GM18499 (cell line): ENCODE results near the gene MYBPC1.
"Not testable (repeated sequence)": the region's sequence is repeated elsewhere in the genome, so short reads cannot be mapped to it uniquely, and the experiment has no call there.

Experiments used
- ATAC-seq: cut with Tn5 transposase; IDR thresholded peaks from one replicate; pipeline ENCODE4 v1.9.1; 2021; ENCODE audit warnings: moderate number of reproducible peaks; ENCODE audit not compliant: insufficient read depth, unreplicated experiment

Gene MYBPC1

DNA sequence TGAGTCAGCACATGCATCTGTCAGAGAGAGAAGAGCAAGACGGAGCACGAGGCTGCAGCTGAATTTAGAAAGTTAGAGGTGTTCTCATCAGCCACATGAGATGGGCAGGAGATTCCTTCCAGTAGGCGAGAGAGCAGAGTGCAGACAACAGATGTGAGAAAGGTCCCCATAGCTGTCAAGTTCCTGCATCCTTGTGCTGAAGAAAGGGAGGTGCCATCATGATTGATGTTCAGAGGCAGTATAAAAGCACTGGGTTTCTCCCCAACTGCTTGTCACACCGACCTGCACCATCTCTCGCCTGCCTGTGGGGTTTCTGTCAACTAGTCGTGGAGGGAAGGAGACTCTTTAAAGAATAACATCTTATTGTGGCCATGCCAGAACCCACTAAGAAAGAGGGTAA is at the start of gene MYBPC1:
MYBPC1 (plus strand) TSS at position 272 of the 400 bp plus-strand sequence; CDS start at position 372, 100 bp downstream.
- no peak for ATAC-seq

DNA sequence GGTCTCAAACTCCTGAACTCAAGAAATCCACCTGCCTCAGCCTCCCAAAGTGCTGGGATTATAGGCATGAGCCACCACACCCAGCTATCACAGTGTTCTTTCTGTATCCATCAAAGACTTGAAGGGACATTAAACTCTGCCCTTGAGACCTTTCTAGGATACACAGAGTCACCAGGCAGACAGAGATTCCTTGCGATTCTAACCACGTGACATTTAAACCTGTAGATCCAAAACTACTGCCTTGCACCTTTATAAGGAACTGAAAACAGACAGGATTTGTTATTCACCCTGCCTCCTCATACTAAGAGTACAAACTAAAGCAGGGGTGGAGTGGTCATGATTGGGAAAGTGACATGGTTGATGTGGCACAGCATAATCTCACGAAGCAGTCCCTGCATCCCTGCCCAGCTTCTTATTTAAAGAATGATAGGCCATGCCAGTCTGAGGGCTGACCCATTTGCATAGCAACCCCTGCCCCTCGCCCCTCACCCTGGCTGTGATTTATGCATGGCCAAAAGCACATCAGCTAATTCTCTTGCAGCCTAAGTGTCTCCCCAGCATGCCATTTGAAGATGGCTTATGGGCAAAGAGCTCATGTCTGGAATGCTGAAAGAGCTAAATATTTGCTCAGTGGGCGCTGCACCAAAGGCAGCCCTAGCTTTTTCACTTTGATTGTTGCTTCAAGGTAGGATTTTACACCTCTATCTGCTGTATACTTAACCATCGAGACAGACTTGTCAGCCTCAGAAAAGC is 43.2 kb upstream of the MYBPC1 start:
- no peak for ATAC-seq

GRCh38 chr12:101552277-101552676 is 42.5 kb upstream of the MYBPC1 start:
- ATAC-seq = no peak

DNA sequence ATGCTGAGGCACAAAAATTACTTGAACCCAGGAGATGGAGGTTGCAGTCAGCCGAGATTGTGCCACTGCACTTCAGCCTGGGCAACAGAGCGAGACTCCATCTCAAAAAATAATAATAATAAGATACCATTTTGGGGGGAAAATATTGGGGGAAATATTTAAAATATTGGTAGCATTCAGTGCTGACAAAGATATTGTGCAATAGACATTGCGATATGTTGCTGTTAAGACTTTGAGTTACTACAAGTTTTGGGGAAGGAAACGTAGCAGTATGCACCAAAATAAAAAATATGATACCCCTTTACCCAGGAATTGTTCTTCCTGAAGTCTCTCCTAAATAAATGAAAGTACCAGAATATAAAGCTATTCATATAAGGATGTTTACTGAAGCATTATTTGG is 37.7 kb upstream of the MYBPC1 start:
- ATAC-seq = no peak

GRCh38 chr12:101558726-101559125 is 36.0 kb upstream of the MYBPC1 start:
- ATAC-seq = not testable (repeated sequence)

DNA sequence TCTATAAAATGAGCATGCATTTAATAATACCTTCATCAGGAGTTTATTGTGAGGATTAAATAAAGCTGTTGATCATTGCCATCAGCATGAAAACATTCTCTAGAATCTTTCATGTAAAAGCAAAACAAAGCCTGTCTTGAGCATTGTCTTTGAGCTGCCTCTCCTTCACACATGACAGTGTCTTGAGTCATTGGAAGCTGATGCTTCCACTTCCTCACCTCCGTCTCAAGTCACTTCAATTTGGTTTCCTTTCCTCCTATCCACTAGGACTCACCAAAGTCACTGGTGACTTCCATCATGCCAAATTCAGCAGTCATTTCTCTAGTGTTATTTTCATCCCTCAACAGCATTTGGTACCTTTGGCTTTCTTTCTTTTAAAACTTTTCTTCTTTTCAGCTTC is 31.6 kb upstream of the MYBPC1 start:
- ATAC-seq = no peak

DNA sequence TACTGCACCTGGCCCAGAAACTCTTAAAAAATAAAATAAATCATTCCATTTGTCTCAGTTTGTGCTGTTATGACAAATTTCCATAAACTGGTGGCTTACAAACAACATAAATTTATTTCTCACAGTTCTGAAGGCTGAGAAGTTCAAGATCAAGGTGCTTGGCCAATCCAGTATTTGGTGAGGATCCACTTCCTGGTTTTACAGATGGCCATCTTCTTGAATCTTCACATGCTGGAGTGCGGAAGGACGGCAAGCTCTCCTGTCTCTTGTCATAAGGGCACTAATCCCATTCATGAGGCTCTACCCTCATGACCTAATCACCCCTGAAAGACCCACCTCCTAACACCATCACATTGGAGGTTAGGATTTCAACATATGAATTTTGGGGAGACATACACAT is 29.9 kb upstream of the MYBPC1 start:
- ATAC-seq = no peak

GRCh38 chr12:101566318-101566717 is 28.5 kb upstream of the MYBPC1 start:
- ATAC-seq = no peak

DNA sequence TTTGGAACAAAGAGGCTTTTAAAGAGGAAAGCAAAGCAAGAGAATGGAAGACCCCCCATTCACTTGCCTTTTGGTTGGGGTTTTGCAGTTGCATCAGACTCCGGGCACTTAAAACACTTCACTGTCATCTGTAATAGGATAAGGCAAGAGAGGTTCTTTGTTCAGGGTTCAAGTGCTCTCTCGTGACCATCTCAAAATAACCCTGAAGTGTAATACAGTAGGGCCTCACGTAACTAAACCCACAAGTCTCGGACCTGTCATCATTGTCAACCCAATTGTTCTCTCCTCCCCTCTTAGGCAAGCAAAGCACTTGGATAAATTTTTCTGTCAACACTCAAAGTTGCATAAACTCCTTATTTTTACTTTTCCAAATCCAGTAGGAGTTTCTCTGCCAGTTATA is 26.9 kb upstream of the MYBPC1 start:
- ATAC-seq = no peak

DNA sequence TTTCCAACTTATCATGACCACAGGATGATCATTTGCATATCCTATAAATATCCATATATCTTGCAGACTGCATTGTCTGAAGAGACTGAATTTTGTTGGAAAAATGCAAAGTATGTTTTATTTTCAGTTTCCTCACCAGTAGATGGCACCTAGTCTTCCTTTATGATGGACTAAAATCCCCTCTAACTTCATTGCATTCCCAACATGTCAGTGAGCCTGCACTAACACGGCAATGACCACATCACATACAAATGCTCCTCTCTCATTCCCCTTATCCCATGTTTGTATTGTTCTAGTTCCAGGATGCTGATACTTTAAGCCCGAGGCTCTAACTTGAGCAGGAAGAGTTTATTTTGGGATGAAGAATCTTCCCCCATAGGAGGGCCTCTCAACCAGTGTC is 24.7 kb upstream of the MYBPC1 start:
- no peak for ATAC-seq

DNA sequence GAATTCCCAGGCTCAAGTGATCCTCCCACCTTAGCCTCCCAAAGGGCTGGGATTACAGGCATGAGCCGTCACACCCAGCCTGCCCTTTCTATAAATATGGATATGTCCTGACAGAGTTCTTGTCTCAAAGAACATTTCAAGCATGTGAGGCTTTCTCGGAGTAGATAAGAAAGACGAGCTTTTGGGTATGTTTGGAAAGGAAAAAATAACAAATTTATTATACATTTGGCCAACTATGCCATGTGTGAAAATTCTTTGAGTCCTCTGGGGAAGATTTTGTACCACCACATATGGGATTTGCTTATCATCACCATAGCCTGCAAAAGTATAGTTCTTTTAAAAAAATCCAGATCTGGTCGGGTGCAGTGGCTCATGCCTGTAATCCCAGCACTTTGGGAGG is 23.7 kb upstream of the MYBPC1 start:
- ATAC-seq = no peak

DNA sequence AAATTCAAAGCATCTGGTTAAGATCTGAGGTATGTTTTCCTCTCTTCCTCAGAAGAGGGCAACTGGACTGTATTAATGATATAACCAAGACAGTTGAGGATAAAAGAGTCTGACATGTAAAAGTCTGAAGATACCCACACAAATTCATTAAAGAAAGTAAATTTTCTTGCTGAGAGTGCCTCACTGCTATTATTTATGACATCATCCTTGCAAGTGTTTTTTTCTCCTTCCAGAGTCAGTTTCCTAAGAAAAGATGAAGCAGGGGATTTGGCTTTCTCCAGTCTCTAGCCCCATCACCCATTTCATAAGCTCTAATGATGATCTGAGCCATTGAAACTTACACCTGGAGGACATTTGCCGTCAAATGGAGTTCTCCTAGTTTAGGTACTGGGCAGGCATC is 21.0 kb upstream of the MYBPC1 start:
- no peak for ATAC-seq

DNA sequence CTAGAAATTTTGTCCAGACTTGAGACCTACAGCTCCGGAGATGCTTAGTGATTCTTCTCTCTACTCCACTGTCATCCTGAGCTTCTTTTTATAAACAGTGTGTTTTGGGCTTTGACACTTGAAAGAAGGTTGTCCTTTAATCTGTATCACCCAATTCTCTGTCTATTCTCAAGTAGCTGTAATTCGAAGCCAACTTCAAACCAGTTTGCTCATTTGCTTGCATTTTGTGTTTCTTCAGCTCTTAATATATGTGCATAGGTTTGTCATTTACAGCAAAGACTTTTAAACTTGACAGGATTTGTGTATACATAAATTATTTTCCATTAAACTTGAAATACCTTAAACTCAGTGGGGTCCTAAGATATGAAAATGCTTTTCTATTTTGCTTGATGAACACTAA is 16.4 kb upstream of the MYBPC1 start:
- ATAC-seq = no peak

DNA sequence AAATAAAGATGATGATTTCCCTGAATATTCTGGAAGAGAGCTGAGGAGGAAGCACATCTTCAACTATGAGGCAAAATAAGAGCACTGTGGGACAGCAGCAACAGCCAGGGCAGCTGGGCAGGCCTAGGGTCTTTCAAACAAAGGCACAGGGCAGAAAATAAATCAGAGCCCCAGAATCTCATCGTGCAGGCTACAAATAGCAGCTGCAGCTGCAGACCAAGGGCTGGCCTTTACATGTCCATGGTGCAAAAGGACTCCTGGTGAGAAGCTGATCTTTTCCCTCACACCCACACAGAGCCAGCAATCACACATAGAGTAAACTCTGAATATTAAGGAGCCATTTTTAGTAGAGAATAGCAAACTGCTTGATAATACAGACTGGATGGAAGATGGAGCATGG is 13.6 kb upstream of the MYBPC1 start:
- no peak for ATAC-seq

DNA sequence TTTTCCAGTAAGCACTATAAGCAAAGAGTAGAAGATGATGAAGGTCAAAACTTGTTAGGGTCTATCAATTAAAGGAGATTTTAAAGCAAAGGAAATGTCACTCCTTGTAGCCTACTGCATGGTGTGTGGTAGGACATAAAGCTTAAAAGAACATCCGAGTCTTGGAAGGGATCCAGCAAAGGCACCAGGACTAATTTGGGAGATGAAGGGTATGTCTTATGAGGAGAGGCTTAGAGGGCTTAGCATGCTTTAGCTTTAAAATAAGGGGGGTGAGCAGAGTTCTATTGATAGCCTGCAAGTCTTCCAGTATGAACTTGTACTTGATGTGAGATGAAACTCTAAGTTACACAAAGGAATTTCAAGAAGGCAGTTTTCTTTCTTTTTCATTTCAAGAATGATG is 11.8 kb upstream of the MYBPC1 start:
- no peak for ATAC-seq

DNA sequence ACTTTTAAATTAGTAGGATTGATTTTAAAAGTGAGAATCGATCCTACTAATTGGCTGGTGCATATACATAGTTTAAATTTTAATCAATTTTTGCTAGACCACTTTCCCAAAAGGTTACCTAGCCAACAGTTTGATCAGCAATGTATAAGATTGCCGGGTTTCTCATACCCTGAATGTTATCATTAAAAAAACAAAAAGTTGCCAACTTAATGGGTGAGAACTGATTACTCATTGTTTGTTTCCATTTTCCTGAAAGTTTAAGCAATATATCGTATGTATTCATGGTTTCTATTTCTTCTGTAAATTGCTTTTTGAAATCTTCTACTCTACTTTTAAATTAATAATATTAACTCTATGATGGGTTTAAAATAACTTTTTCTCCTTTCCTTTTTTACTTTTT is 4.4 kb upstream of the MYBPC1 start:
- no peak for ATAC-seq

DNA sequence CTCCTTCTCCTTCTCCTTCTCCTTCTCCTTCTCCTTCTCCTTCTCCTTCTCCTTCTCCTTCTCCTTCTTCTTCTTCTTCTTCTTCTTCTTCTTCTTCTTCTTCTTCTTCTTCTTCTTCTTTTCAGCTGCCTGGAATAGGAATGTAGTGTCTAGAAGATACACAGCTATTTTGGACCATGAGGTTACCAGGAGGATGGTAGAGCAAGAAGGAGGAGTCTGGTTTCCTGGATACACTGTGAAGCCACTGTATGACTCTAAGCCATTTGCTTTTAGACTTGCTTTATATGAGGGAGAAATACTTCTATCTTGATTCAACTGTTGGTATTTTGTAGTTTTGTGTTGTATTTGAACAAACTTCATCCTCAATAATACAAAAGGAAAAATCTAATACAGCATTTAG is 3.0 kb upstream of the MYBPC1 start:
- no peak for ATAC-seq

DNA sequence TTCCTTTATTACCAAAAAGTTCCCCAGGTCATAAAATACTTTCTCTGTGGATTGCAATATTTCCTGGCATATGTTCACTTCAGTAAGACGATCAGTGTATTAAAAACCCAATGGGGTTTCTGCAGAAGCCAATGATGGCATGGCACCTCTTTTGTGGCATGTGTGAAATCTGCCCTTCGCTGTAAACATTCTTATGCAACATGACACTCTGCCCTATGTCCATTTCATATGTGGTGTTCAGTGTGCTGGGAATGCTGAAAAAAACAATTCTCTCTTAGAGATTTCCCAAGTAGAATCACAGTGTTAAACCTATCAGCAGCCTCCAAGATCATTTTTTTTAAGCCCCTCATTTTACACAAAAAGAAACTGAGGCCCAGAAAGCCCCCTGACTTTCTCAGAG is 2.3 kb upstream of the MYBPC1 start:
- no peak for ATAC-seq

DNA sequence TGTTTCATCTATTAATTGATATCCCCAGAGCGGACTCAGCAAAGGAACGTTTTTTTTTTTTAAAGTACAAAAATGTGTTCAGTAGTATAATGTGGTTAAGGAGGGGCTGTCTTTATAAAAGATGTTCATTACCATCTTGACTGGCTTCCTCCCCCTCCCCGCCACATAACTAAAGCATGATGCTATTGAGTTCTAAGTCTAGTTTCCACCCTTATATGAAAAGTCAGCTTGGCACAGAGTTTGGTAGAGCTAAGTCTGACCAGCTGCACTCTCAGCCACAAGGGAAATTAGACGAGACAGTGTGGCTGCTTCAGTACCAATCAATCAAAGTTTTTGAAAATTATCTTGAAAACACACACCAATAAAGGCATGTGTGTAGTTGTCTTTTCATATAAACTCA is 1.9 kb upstream of the MYBPC1 start:
- ATAC-seq = no peak

DNA sequence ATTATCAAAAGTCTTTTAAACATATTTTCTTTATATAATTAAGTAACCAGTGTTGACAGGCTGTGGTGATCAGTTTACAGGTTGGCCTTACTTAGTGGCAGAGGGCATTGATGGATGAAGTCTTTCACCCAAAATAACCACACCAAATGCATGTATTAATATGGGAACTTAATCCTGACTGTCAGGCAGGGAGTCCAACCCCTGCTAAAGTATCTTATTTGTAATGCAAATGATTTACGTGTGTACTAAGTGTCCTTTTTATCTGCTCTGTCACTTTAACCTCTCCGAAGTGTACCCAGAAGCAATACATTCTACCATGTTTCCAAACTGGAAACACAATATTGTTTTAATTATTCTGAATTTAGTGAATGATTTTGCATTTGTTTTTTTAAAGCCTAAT is 1.4 kb downstream of the MYBPC1 start:
- ATAC-seq = no peak

GRCh38 chr12:101597164-101597563 is 2.4 kb downstream of the MYBPC1 start:
- no peak for ATAC-seq

DNA sequence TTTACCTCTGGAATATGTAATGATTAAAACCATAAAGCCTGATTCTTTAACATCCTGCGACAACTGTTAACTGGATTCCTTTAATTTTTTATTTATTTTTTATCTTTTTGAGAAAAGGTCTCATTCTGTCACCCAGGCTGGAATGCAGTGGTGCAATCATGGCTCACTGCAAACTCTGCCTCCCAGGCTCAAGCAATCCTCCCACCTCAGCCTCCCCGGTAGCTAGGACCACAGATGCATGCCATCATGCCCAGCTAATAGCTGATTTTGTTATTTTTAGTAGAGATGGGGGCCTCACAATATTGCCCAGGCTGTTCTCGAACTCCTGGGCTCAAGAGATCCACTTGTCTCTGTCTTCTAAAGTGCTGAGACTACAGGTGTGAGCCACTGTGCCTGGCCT is 3.7 kb downstream of the MYBPC1 start:
- no peak for ATAC-seq

GRCh38 chr12:101599311-101599710 is 4.5 kb downstream of the MYBPC1 start:
- no peak for ATAC-seq
